ENCODE data around the gene PCSK1.

DNA sequence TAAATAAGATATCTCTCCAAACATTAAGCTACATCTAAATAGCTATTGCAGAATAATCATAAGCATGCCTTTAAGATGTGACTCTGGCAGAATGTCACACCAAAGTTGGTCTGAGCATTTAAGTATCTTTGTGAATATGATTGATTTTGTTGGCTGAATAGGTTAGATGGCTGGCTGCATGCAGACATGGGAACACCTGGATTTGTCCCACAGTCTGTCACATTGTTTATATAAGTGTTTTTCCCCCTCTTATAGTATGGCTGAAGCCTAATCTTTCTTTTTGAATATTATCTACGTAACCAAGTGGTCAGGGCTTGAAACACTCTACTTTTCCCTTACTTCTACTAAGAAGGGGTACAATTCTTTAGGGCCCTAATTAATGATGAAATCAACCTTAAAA is 36.2 kb downstream of the PCSK1 start:
- no peak for TF ChIP-seq POLR2A (IDR thresholded peaks at IDR 0.05)
- TF ChIP-seq, protein P1, sequence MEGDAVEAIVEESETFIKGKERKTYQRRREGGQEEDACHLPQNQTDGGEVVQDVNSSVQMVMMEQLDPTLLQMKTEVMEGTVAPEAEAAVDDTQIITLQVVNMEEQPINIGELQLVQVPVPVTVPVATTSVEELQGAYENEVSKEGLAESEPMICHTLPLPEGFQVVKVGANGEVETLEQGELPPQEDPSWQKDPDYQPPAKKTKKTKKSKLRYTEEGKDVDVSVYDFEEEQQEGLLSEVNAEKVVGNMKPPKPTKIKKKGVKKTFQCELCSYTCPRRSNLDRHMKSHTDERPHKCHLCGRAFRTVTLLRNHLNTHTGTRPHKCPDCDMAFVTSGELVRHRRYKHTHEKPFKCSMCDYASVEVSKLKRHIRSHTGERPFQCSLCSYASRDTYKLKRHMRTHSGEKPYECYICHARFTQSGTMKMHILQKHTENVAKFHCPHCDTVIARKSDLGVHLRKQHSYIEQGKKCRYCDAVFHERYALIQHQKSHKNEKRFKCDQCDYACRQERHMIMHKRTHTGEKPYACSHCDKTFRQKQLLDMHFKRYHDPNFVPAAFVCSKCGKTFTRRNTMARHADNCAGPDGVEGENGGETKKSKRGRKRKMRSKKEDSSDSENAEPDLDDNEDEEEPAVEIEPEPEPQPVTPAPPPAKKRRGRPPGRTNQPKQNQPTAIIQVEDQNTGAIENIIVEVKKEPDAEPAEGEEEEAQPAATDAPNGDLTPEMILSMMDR (IDR thresholded peaks at IDR 0.05), result no peak
